Measurements from ENCODE around the gene SSR3. TPM values are rescaled to one million over a fixed set of nuclear protein-coding genes. Genes with fewer than 3 reads are reported as not detected.

SSR3 gene
- total and polyA plus RNA-seq, 9 of the 15 experiments (the other 6 are each of a cell fraction or from before 2014, with no cell fraction given): 104 to 464 (median 307) TPM

DNA sequence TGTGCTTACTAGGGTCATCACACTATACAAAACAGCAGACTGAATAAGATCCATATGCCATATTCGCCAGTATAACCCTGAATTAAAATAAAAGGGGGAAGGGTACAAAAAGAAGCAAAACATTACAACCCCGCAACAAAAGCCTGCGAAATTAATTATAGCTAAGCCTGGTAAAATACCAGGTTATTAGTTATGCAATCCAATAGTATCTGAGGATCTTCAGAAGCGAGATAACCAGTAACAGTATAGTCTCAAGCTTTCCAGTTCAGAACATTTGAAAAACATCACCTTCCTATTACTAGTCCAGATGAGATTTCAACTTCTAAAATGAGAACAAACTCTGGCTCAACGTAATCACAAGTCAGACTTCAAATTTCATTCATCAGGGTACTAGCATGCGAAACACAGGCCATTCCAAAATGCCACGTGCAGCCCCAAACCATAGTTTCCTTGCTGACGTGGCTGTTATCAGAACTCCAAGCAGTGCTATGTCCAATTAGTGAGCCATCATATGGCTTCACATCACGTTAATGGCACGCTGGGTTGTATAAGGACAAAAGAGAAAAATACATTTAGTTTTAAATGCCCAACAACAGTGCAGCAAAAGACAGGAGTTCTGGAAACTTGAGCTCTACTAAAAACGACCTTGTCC lies 1.1 kb downstream of the SSR3 start (continued):
- TF ChIP-seq ZBTB11 (CRISPR knock-in tag; IDR thresholded peaks at IDR 0.05) (no peak), MEIS2 (IDR thresholded peaks at IDR 0.05; ENCODE audit: partially characterized antibody) (no peak), SMARCE1 (IDR thresholded peaks at IDR 0.05) (0 out of 2 replicates have a peak, but pooled peaks have one; percentile 27), CCNT2 (IDR thresholded peaks at IDR 0.05; ENCODE audit: borderline replicate concordance, extremely low read depth, insufficient read length, low read depth, low read length) (no peak), PCBP1 (IDR thresholded peaks at IDR 0.05; ENCODE audit: low read depth, low read length, poor library complexity, severe bottlenecking) (no peak), CBX2 (IDR thresholded peaks at IDR 0.05; ENCODE audit: insufficient read depth, low read length, poor library complexity, severe bottlenecking) (no peak), SMARCA5 (IDR thresholded peaks at IDR 0.05) (no peak), POLR3G (IDR thresholded peaks at IDR 0.05; ENCODE audit: extremely low read depth, insufficient read length, insufficient replicate concordance) (no peak), MTF1 (CRISPR knock-in tag; IDR thresholded peaks at IDR 0.05; ENCODE audit: borderline replicate concordance) (no peak), ATF7 (IDR thresholded peaks at IDR 0.05) (0 out of 2 replicates have a peak, but pooled peaks have one; percentile 32), FOXJ2 (tag; IDR thresholded peaks at IDR 0.05) (no peak), GABPB2 (CRISPR knock-in tag; conservative IDR thresholded peaks at IDR 0.05) (no peak), PTTG1 (tag; IDR thresholded peaks at IDR 0.05; ENCODE audit: low read depth) (no peak), ZNF232 (CRISPR knock-in tag; IDR thresholded peaks at IDR 0.05) (no peak), CREB1 (IDR thresholded peaks at IDR 0.05) (no peak; the same call in 1 of the 2 replicates), CREB1 (CRISPR knock-in tag; IDR thresholded peaks at IDR 0.05) (no peak), ZC3H11A (IDR thresholded peaks at IDR 0.05; ENCODE audit: low read depth, low read length) (no peak), ZNF197 (CRISPR knock-in tag; IDR thresholded peaks at IDR 0.05; ENCODE audit: low read depth) (no peak), ZNF57 (CRISPR knock-in tag; IDR thresholded peaks at IDR 0.05) (no peak), ZNF311 (CRISPR knock-in tag; IDR thresholded peaks at IDR 0.05) (no peak), ZKSCAN8 (CRISPR knock-in tag; IDR thresholded peaks at IDR 0.05) (no peak), SMAD3 (CRISPR knock-in tag; conservative IDR thresholded peaks at IDR 0.05) (no peak)
- TF ChIP-seq, protein P1, sequence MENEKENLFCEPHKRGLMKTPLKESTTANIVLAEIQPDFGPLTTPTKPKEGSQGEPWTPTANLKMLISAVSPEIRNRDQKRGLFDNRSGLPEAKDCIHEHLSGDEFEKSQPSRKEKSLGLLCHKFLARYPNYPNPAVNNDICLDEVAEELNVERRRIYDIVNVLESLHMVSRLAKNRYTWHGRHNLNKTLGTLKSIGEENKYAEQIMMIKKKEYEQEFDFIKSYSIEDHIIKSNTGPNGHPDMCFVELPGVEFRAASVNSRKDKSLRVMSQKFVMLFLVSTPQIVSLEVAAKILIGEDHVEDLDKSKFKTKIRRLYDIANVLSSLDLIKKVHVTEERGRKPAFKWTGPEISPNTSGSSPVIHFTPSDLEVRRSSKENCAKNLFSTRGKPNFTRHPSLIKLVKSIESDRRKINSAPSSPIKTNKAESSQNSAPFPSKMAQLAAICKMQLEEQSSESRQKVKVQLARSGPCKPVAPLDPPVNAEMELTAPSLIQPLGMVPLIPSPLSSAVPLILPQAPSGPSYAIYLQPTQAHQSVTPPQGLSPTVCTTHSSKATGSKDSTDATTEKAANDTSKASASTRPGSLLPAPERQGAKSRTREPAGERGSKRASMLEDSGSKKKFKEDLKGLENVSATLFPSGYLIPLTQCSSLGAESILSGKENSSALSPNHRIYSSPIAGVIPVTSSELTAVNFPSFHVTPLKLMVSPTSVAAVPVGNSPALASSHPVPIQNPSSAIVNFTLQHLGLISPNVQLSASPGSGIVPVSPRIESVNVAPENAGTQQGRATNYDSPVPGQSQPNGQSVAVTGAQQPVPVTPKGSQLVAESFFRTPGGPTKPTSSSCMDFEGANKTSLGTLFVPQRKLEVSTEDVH (IDR thresholded peaks at IDR 0.05; ENCODE audit: low read depth, partially characterized antibody): no peak
